Neural crest cell (in vitro differentiated cells): ENCODE measurements around the gene AGPAT3. TPM values are rescaled to one million over a fixed set of nuclear protein-coding genes. Genes with fewer than 3 reads are reported as not detected.

ENCODE experiments used
- DNase-seq: peaks from one replicate; pipeline ENCODE4 v3.0.0; 2021; ENCODE audit warnings: low read depth, mixed read lengths, low spot score
- H3K27ac Mint-ChIP-seq: one replicate; pipeline ENCODE4 v1.8.0; 2021; ENCODE audit warnings: mild to moderate bottlenecking, mixed read lengths; ENCODE audit not compliant: unreplicated experiment
- H3K27me3 Mint-ChIP-seq: 2 replicates; pipeline ENCODE4 v1.8.0; 2021; ENCODE audit warnings: low read depth, mild to moderate bottlenecking, mixed read lengths
- H3K36me3 Mint-ChIP-seq: 2 replicates; pipeline ENCODE4 v1.8.0; 2021; ENCODE audit warnings: low read depth, mild to moderate bottlenecking, mixed read lengths
- H3K4me1 Mint-ChIP-seq: 2 replicates; pipeline ENCODE4 v1.8.0; 2021; ENCODE audit warnings: mixed read lengths
- H3K4me3 Mint-ChIP-seq: one replicate; pipeline ENCODE4 v1.8.0; 2021; ENCODE audit warnings: mild to moderate bottlenecking, mixed read lengths
- H3K9me3 Mint-ChIP-seq: 2 replicates; pipeline ENCODE4 v1.8.0; 2021; ENCODE audit warnings: mixed read lengths
- total RNA-seq: library from RNA; stranded (reverse); gene quantifications from 2 replicates; pipeline ENCODE4 v1.2.1, GENCODE V29; 2021
- TF ChIP-seq, protein P1 (sequence below): fragments of 200-600 bp; sonication (generic); conservative IDR thresholded peaks from 2 replicates; pipeline ENCODE4 v1.5.0; 2021; ENCODE audit warnings: antibody characterized with exemption, mild to moderate bottlenecking

AGPAT3 gene
- total RNA-seq, 1 donor from 2014 or later = 37.3 TPM

DNA sequence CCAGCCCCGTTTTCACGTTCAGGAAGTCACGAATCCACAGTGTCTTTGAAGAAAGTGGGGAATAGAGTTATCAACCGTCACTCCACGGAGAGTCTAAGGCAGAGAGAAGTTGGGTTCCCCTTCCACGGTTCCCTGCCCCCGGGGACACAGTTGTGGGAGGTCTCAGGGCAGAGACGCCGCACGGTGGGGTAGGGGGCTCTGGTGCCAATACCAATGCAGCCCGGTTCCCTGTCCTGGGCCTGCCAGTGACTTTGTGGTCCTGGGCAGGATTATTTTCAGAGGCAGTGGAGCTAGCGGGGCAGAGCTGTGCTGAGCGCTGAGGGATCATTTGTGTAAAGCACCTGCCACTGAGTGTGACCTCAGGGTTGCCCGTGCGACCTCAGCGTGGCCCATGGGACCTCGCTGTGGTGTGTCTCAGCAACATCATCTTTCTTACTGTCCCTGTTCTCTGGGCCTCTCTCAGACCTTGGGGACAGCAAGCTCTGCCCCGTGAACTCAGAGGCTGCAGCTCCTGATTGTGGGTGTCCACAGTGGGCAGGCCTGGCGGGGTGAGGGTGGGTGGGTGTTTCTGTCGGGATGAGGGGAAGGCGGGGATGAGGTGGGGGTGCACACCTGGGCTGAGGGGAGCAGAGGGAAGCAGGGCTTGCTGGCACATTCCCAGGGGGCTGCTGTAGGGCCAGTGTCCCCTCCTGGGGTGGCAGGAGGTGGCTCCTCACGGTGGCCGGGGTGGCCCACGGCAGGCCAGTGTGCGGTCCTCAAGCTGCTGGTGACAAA, 65.2 kb downstream of the AGPAT3 start:
- peak overlapping the region; percentile 88 for H3K27ac Mint-ChIP-seq
- H3K36me3 Mint-ChIP-seq = no peaks in the 10 kb centered on the region
- peaks cover 18% of the 10 kb centered on the region for H3K4me1 Mint-ChIP-seq
- no peaks in the 10 kb centered on the region for H3K27me3 Mint-ChIP-seq
- DNase-seq = no peak
- no peaks in the 10 kb centered on the region for H3K9me3 Mint-ChIP-seq
- H3K4me3 Mint-ChIP-seq = no peak overlapping the region
- TF ChIP-seq, protein P1, sequence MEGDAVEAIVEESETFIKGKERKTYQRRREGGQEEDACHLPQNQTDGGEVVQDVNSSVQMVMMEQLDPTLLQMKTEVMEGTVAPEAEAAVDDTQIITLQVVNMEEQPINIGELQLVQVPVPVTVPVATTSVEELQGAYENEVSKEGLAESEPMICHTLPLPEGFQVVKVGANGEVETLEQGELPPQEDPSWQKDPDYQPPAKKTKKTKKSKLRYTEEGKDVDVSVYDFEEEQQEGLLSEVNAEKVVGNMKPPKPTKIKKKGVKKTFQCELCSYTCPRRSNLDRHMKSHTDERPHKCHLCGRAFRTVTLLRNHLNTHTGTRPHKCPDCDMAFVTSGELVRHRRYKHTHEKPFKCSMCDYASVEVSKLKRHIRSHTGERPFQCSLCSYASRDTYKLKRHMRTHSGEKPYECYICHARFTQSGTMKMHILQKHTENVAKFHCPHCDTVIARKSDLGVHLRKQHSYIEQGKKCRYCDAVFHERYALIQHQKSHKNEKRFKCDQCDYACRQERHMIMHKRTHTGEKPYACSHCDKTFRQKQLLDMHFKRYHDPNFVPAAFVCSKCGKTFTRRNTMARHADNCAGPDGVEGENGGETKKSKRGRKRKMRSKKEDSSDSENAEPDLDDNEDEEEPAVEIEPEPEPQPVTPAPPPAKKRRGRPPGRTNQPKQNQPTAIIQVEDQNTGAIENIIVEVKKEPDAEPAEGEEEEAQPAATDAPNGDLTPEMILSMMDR = no peak

DNA sequence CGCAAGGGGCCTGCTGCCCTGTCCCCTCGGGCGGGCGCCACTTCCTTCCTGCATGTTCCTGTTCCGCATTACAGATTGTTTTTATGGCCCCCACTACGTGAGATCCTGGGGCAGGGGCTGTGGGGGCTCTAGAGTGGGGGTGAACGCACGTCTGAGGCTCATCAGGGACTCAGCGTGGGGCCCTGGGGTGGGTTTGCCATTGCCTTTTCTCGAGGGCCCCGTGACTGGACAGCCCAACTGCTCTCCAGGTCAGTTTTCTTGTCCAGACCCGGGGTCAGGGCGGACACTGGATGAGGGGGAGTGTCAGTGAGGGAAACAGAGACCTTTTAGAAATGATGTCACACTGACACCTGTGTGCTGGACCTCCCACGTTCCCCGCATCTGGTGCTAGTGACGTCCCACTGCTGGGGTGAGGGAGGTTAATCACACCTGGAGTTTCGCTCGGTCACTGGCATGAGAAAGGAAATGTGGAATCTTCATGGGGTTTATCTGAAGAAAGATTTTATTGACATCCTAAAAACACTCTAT, 65.9 kb downstream of the AGPAT3 start:
- TF ChIP-seq, protein P1 = no peak
- Mint-ChIP-seq H3K27ac (no peak overlapping the region), H3K4me3 (no peak overlapping the region), H3K36me3 (no peaks in the 10 kb centered on the region), H3K9me3 (no peaks in the 10 kb centered on the region), H3K27me3 (no peaks in the 10 kb centered on the region), H3K4me1 (peaks cover 20% of the 10 kb centered on the region)
- DNase-seq = no peak

DNA sequence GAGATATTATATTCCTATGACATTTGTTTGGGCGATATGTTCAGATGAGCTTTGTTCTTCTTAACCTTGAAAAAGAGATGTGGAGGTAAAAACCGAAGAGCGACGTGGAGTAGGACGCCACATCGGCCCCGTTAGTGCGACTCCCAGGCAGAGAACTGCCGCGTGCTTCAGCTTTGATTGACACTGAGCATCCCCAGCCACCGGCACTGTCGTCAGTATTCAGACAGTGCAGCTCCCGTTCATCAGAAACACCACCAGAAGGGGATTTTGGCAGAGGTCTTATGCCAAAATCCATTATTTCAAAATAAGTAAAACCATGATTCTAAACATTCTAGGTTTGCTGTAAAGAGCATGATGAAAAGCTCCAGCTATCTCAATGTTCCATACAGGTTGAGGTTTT, 66.5 kb downstream of the AGPAT3 start:
- Mint-ChIP-seq H3K27me3 (no peaks in the 10 kb centered on the region), H3K36me3 (no peaks in the 10 kb centered on the region), H3K27ac (no peak overlapping the region), H3K9me3 (no peaks in the 10 kb centered on the region), H3K4me3 (no peak overlapping the region), H3K4me1 (peaks cover 20% of the 10 kb centered on the region)
- TF ChIP-seq, protein P1 = no peak
- DNase-seq = no peak

DNA sequence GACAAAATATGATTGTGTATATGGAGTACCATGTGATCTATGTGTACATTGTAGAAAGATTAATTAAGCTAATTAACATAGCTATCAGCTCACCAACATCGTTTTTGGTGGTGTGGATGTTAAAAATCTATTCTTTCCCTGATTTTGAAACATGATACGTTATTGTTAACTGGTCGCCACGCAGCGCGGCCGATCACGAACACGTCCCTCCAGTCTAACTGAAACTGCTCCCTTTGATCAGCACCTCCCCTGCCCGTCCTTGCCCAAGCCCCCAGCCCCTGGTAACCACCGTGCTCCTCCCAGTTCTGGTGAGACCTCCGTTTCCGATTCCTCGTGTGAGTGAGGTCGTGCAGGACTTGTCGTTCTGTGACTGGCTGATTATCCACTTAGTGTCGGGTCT, 67.0 kb downstream of the AGPAT3 start:
- H3K4me1 Mint-ChIP-seq = peaks cover 20% of the 10 kb centered on the region
- H3K27me3 Mint-ChIP-seq = no peaks in the 10 kb centered on the region
- H3K36me3 Mint-ChIP-seq = no peaks in the 10 kb centered on the region
- no peak overlapping the region for H3K4me3 Mint-ChIP-seq
- no peak overlapping the region for H3K27ac Mint-ChIP-seq
- no peaks in the 10 kb centered on the region for H3K9me3 Mint-ChIP-seq
- TF ChIP-seq, protein P1 = no peak
- no peak for DNase-seq

DNA sequence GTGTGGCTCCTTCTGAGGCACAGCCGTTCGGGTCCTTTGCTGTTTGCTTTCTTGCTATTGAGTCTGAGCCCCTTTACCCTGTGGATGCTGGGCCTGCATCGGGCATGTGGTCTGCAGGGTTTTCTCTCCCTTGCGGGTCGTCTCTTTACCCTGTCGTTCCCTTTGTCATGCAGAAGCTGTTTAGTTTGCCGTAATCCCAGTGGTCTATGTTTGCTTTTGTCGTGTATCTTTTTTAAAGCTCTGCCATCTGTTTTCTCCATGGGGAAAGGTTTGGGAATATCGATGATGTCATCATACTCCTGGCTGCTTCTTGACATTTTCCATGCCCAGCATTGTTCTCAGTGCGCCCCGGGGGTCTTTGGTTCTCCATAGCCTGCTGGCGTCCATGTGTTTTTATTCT, 68.2 kb downstream of the AGPAT3 start:
- Mint-ChIP-seq H3K27me3 (no peaks in the 10 kb centered on the region), H3K4me1 (peaks cover 20% of the 10 kb centered on the region), H3K9me3 (no peaks in the 10 kb centered on the region), H3K36me3 (no peaks in the 10 kb centered on the region), H3K27ac (peak overlapping the region; percentile 79), H3K4me3 (no peak overlapping the region)
- DNase-seq = no peak
- TF ChIP-seq, protein P1 = no peak
